ENCODE results near the gene EML3.
"Not testable (repeated sequence)": the region's sequence is repeated elsewhere in the genome, so short reads cannot be mapped to it uniquely, and the experiment has no call there.

Gene EML3

DNA sequence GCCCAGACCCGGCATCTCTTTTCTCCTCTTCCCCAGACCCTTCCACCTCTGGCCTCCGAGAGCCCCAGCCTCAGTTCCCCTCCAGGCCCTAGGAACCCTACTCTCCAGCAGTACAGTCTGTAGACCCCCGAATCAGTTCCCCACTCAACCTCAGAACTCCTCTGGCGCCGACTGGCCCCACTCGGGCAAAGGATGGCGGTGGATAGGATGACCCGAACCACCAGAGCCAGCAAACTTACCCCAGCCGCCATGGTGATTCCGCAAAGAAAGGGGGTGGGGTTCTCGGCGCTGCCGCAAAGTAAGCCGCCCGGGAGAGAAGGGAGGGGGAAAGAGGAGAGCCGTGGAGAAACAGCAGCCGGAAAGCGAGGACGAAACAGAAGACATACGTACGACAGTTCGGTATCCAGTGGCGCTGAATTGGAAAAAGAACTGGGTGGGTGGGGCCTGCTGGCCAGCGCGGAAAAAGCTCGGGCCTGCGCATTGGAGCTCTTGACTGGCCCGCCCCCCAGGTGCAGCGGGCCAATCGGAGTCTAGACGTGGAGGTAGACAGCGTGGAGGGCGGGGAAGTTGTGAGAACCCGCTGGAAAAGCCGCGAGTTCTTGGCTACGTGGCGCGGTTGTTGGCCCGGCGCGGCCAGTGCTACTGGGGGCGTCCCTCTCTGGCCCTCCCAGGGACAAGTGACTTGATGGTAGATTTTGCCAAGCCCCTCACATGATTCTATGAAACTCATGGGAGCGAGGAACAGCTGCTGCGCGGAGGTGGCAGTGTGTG is 38.8 kb downstream of the EML3 start, which contains the start of gene EEF1G:
Gene EEF1G (minus strand): TSS at position 300 of the 771 bp plus-strand sequence. CDS start 49 bp downstream, at position 251.
- peak; percentile 92 to 98 for DNase-seq (ENCODE audit: low read depth in 2 of 2)

DNA sequence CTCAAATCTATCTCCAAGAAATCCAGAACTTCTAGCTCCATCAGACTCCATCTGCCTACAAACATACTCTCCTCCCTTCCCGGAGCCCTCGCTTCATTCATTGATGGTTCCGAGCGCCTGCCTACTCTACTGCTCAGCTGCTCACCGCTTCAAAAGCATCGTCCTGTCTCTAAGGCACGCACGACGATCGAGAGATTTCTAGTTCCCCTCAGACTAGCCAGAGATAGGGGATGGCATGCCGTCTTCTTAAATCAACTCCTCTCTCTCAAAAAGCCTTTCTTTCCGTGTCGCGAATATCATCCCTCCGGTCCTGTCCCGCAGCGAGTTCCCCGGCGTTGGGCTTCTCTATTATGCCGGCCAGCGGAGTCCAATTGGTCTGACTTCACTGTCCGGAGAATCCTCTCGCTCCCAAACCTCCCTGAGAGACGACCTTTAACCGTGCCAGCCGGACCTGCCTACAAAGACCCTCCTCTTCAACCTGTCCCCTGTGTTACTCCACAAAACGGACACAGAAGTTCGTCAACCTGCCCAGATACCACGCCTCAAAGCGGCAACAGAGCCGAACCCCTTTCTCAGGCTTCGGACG is 39.5 kb downstream of the EML3 start:
- no peak for DNase-seq (ENCODE audit: low read depth in 2 of 2)

DNA sequence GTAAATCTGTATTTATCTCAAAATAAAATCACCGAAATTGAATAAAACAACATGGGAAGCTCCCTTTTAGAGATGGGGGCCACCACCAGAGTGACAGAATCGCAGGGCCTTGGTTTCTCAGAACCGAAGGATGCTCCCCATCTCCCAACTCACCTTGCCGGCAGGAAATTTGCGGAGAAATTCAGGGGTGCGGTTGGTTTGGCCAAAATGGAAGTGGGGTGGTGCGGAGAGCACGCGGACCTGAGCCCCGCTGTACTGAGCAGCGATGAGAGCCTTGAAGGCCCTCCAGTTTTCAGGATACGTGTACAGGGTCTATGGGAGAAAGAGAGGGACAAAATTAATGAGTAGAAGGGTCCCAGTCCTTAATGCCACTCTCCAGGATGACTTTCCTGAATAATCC is 40.1 kb downstream of the EML3 start:
- no peak for DNase-seq (ENCODE audit: low read depth in 2 of 2)

DNA sequence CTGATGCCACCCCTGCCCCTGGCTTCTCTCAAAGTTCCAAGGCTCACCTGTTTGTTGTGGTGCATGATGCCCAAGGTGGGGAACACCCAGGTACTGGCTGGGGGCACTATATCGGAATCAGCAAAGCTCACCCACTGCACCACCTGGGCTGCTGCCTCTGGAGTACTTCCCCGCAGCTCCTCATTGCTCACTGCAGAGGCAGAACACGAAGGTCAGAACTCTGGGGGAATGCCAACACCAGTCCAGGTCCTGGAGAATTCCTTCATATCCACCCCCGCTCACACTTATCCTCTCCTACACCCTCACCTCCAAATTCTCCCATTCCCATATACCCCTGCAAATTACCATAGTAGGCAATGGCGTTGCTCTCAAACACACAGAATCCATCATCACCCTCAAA is 41.1 kb downstream of the EML3 start:
- DNase-seq (ENCODE audit: low read depth in 2 of 2) = not testable (repeated sequence)

DNA sequence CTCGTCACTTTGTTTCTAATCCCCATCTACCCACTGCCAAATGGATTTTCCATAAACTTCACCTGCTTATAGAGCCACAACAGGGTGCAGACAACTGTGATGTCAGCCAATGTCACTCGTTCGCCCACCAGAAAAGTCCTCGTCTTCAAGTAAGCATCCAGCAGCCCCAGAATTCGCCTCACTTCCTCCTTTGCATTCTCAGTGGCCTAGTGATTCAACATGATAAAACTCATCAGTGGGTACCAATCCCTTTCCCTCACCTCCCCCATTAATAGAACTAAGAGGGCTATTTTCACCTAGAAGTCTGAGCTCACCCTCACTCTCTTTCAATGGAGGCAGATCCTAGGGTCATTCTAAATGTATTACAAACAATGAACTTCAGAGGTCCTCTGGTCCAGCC is 41.7 kb downstream of the EML3 start:
- DNase-seq (ENCODE audit: low read depth in 2 of 2) = not testable (repeated sequence)

DNA sequence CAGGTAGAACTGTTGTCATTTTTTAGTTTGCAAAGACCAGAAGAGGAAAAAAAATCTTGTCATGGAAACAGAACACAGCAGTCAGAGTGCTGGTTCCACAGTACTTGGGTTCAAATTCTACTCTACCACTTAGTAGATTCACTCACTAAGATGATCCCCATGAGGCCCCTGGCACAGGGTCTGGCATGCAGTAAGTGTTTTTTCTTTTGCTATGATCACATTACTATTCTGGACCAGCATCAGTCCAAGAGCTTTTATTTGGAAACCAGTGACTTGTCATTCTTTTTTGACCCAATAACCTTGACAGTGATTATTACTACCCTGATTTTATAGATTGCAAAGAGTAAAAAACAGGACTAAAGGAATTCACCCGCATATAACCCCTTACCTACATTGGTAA is 43.0 kb downstream of the EML3 start:
- DNase-seq (ENCODE audit: low read depth in 2 of 2) = no peak

DNA sequence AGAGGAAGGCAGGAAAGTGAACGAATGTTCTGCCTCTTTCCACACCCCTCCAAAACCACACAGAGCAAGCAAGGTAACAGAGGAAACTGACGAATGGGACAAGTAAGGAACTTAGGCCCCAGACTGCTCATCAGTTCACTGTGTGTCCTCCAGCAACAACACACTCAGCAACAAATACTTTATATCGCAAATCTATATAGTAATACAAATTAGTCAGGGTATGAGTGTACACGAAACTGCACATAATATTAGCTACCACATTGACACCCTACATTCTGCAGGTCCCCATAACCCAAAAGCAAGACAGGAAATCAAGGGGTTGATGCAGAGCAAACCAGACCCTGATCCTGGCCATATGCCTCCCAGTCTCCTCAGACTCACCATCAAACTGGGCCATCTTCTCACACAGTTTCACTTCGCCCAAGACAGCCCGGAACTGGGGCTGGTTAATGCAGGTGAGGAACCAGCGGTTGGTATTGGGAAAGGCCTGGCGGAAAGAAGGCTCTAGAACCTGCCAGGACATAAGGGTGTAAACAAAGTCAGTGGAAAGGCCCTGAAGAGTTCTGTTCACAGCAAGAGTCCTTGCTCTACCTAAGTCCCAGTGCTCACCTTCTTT is 45.4 kb downstream of the EML3 start:
- no peak for DNase-seq (ENCODE audit: low read depth in 2 of 2)

DNA sequence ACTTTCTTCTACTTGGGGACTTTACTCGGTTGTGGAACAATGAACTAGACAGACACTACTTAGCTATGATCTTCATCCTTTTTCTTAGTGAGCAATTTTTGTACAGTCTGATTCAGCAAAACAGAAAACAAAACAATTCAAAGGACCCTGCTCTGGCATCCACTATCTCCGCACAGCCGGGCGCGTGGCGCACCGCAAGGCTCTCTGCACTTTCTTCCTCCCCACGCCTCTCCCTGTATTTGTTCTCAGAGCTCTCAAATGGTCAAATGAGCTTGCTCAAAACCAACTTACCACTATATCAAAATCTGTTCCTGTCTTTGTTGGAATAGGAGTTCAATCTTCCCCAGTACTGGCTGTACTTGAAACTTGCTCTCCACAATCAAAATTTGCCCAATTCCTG is 46.3 kb downstream of the EML3 start:
- DNase-seq (ENCODE audit: low read depth in 2 of 2) = no peak

DNA sequence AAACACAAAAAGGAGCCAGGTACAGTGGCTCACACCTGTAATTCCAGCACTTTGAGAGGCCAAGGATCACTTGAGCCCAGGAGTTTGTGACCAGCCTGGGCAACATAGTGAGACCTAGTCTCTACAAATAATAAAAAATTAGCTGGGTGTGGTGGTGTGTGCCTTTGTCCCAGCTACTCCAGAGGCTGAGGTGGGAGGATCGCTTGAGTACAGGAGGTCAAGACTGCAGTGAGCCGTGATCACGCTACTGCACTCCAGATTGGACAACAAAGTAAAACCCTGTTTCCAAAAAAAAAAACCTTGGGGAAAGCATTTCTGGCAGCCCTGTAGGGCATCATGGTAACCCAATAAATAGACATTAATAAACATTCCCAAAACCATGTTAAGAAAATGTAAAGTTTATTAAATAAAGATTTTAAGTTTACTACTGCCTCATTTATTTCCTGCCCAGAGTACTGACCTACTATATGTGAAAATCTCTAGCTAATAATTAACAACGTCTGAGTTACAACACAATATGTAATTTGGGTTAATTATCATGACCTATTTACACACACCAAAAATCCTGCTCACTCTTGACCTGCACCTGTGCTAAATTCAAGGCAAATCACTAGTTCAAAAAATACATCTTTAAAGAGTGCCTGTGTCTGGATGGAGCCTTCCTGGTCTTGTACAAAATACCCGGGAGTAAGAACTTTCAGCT is 47.3 kb downstream of the EML3 start:
- DNase-seq (ENCODE audit: low read depth in 2 of 2) = no peak

DNA sequence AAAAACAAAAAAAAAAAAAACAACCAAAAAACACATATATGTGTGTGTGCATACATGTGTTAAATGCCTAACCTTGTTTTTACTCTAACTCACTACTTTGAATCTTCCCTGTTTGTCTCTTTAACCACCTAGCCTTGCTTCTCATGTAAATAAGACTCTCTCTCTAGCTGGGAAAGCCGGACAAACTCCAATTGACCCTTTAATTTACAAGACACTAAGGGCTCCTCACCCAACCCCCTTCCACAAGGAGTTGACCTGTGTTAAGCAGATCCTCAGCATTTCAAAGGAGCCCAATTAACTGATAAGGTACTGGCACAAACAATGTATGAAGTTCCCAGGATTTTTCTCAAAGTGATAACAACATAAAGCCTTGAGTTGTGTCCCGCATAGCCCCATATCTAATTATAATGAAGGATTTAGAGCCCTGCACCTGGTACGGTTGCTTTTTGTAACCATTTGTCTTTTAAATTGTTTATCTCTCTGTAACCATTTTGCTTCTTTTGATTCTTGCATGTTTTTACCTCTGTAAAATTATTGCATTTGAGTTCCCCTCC is 50.8 kb downstream of the EML3 start:
- DNase-seq (ENCODE audit: low read depth in 2 of 2) = not testable (repeated sequence)

DNA sequence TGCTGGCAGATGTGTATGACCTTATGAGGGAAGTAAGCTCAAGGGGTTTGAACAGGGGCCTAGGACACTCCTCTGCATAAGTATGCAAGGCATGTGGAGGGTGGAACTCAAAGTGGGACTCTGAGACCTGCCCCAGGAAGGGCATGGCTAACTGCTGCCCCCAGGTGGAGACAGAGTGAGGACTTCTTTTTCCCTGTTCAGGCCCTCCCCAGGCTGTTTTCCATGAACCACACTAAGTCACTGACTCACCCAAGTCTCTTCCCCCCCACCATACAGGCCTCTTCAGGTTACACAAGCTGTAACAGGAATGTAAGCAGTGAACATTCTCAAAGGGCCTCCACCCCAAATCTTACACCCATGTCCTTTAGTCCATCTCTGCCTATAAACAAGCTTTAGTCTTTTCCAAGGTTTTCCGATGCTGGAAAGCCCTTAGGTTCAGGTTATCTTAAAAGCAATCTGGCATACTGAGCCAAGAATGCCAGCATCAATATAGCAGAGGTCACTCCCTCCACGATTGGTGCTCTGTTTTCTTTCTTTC is 51.9 kb downstream of the EML3 start:
- DNase-seq (ENCODE audit: low read depth in 2 of 2) = peak; percentile 61 to 74

DNA sequence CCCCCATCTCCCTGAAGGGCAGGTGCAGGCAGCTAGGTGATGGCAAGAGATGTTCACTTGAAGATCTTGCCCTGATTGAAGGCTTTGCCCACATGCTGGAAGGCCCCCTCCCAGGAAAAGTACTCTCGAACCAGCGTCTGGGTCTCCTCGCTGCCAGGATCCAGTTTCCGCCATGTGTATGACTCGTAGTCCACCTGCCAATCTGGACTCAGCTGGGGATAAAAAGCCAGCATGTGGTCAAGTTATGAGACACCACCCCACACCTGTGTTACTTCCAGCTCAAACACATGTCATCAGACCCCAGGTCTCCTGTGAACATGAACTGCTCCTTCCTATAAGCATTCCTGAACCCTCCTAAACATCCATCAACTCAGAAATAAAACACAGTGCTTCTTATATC is 52.9 kb downstream of the EML3 start:
- not testable (repeated sequence) for DNase-seq (ENCODE audit: low read depth in 2 of 2)

DNA sequence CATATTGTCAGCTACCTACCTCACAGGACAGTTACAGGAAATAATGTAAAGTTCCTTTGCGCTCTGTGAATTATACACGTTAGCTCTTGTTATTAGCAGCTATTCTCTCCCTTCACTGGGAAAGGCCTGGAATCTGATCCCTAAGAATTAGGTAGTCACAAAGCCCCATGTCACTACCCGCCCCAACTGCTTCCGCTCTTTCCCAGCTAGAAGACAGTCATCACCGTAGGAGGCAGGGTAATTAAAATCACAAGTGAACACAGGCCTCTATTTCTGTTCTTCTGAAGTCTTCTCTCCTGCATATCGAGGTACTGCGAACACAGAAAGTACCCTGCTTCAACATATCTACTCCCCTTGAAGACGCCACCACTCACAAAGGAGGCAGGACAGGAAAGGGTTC is 53.4 kb downstream of the EML3 start:
- no peak for DNase-seq (ENCODE audit: low read depth in 2 of 2)

DNA sequence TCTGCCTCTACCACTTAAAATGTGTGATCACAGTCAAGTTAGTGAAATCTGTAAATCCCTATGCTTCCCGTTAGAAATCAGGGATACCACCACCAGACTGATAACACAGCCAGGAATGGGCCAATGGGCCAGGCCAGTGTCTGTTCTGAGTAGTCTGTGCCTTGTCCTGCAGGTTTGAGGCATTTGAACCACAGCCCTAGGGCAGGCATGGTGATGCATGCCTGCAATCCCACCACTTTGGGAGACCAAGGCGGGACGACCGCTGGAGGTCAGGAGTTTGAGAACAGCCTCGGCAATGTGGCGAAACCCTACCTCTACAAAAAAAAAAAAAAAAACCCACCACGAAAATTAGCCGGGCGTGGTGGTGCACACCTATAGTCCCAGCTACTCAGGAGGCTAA is 53.9 kb downstream of the EML3 start:
- DNase-seq (ENCODE audit: low read depth in 2 of 2) = no peak

DNA sequence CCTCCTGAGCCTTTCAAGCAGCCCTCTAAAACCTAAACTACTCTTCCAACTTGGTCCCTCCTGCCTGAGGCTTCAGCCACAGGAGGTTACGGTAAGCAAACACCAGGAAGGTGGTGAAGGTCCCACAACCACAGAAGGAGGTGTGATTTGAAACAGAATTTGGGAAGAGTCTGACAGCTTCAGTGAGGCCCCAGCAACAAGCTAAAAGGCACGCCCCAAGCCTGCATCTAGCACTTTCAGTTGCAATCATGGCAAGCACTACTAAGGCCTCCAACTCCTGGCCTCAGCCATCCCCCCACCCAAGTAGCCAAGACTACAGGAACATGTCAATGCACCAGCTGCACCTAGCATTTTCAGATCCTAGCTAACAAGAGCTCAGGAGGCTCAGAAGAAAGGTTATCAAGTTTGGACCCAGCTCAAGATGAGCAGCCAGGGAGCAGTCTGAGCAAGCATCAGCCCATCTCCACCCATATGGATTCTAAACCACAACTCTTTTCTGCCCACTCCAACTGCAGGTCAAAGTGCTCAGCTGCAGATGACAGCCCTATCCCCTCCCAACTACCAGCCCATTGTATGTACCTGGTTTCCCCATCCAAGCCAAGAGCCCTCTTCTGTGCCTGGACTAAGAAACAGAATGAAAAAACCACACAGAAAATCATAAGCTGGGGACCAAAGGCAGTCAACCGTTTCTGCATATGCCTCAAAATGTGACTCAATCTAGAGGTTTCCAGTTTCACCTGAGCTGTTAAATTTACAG is 55.5 kb downstream of the EML3 start:
- DNase-seq (ENCODE audit: low read depth in 2 of 2) = peak in 1 of 2 donors; percentile 53

DNA sequence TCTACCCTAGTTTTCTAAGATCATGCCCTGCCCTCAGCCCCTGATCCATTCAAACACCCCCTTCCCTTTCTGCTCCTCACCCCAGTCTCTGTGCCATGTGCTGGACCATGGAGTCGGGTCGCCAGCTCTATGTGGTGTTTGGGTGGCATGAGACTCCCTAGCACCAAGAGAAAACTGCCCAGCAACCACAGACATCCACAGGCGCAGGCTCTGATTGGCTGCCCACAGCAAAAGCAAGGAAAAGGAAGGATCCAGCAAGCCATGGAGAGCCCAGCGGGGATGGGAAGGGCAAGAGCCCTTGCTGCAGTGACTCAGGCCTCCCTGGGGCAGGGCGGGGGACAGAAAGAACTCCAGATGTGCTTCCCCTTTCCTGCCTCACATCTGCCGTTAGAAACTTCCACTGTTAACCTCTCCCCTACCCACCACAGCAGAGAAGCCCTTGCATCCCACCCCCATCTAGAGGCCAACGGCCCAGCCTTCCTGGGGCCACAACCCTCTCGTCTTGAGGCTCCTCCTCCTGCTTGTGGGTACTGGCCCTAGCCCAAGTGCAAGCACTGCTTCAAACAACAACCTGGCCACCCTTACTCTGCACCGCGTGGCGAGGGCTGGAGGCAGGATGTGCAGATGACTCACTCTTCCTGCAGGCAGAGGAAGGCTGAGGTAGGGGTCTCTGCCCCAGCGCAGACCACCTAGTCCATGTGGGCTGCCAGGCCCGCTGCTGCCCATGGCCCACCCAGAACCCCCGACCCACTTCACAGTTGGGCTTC is 56.3 kb downstream of the EML3 start:
- peak; percentile 65 to 76 for DNase-seq (ENCODE audit: low read depth in 2 of 2)

DNA sequence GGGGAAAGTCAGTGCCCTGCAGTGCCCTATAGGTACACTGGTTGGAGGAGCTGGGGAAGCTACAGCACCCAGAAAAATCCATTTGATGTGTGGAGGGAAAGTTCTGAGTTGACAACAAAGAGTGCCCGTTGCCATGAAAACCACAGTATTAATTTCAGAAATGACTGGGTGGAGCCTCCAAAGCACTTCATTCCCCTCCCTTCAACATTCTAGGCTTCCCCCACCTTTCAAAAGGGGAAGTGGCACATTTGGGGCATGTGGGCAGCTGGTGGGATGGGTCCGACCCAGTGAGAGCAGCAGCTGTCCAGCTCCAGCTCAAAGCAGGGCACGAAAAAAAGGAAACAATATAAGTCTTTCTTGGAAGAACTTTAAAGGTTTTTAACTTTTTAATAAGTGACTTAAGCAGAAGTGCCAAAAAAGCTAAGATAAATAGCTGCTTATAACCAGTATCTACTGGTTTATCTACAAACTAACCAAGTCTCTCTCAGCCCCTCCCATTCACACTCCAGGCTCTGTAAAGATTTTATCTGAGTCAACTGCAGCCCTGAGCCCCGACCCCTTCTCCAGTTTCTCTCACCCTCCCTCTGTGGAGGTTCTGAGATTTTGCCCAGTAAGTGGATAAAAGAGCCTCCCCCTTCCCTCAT is 57.0 kb downstream of the EML3 start:
- peak in 1 of 2 donors; percentile 41 for DNase-seq (ENCODE audit: low read depth in 2 of 2)

DNA sequence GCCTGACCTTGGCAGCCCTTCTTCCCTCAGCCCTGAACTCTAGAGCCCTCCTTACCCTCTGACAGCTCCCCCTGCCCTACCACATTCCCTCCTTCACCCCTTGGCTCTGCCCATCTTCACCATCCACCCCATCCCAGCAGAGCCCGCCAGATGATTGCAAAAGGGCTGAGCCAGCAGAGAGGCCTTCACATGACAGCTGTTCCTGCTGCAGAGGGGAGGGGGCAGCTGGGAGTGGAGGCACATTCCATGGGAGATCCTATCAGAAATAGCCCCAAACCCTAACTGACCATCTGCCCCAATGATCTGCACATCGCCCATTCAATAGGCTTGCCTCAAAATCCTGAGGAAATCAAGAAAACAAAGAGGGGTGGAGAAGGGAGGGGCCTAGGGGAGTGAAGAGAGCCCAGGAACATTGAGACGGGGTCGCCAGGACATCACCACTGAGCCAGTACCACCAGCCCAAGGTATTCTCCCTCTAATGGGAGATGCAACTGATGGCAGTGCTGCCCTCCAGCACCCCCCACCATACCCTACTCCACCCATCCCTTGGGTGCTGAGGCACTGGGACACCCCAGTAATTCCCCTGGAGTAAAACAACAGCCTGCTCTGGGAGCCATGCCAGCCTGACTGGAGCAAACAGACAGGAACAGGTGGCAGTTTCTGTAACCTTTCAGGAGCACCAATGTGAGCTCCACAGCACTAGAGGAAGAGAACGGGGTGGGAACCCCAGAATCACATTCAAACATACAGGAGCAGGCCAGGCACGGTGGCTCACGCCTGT is 58.0 kb downstream of the EML3 start:
- DNase-seq (ENCODE audit: low read depth in 2 of 2) = no peak

DNA sequence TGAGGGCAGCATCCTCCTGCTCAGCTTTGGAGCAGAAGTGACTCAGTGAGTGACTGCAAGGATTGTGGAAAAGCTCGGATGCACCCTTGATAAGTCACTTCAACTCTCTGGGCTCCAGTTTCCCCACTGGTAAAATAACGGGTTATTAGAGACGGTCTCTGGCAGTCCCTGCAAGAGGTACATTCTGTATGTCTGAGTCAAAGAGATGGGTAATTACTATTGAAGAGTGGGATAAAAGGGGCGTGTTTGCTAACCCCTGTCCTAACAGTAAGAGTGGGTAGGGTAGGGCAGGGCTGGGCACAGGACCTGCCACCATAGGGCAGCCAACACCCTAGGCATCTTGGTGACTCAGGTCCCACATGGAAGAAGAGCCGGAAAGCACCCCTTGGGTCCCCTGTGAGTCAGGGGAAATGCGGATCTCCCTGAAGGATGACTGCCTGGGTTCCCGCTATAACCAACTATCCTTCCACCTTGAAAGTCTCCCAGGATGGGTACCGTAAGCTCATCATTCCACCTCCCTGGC is 58.7 kb downstream of the EML3 start:
- no peak for DNase-seq (ENCODE audit: low read depth in 2 of 2)

All from stimulated activated CD4-positive, alpha-beta T cell treated with anti-CD3 and anti-CD28 coated beads, Interleukin-4, amount 100 ng/mL, for 48 hours (primary cell).